Activated CD4-positive, alpha-beta memory T cell treated with anti-CD3 and anti-CD28 coated beads for 36 hours (primary cell): ENCODE measurements around the gene PANK4. TPM values are rescaled to one million over a fixed set of nuclear protein-coding genes. Genes with fewer than 3 reads are reported as not detected.
A peak's percentile ranks its signal among the peaks of the same experiment; 100 is the strongest.

Source experiments
- CTCF ChIA-PET: fragments of 350-600 bp; sonication (Branson Sonifier 250); formaldehyde crosslinking; loops from one replicate; lab custom pipeline; 2021; ENCODE audit warnings: antibody characterized with exemption, inconsistent platforms; lab: Charles Lee
- POLR2A ChIA-PET: fragments of 350-600 bp; sonication (Branson Sonifier 250); formaldehyde crosslinking; loops from one replicate; lab custom pipeline; 2021; ENCODE audit warnings: antibody characterized with exemption; lab: Charles Lee
- DNase-seq: peaks from one replicate; pipeline ENCODE4 v3.0.0-alpha.2; 2020
- H3K27ac Mint-ChIP-seq: one replicate; pipeline ENCODE4 v1.8.0; 2021; ENCODE audit warnings: mixed read lengths
- H3K27me3 Mint-ChIP-seq: one replicate; pipeline ENCODE4 v1.8.0; 2021; ENCODE audit warnings: mixed read lengths
- H3K36me3 Mint-ChIP-seq: one replicate; pipeline ENCODE4 v1.8.0; 2021; ENCODE audit warnings: mixed read lengths
- H3K4me1 Mint-ChIP-seq: one replicate; pipeline ENCODE4 v1.8.0; 2021; ENCODE audit warnings: low read depth, mixed read lengths
- H3K4me3 Mint-ChIP-seq: one replicate; pipeline ENCODE4 v1.8.0; 2021; ENCODE audit warnings: mild to moderate bottlenecking, mixed read lengths
- H3K9me3 Mint-ChIP-seq: one replicate; pipeline ENCODE4 v1.8.0; 2021; ENCODE audit warnings: mixed read lengths
- intact Hi-C: fragments of 100-400 bp; cut with micrococcal nuclease; formaldehyde crosslinking; loops from one replicate; pipeline ENCODE4 v1.15.1; 2023
- total RNA-seq, 2 experiments: library from RNA; stranded (reverse); gene quantifications; one replicate each; pipeline ENCODE4 v1.2.3, GENCODE V29; 2021

Gene PANK4
- total RNA-seq, 2 experiments from 2014 or later: 42.6 to 45.1 TPM

GRCh38 chr1:2526824-2527555 is 594 bp upstream of the PANK4 start:
- peaks cover 45% of the 10 kb centered on the region for H3K4me1 Mint-ChIP-seq
- intact Hi-C loops: loop anchor here (1.0 to 2.0 kb wide), 6 partner anchors 21 to 608 kb away; partner anchors contain the start of genes PEX10, PRXL2B and TMEM52
- no peaks in the 10 kb centered on the region for H3K36me3 Mint-ChIP-seq
- H3K27ac Mint-ChIP-seq: peak overlapping the region; percentile 38
- H3K9me3 Mint-ChIP-seq: no peaks in the 10 kb centered on the region
- peaks cover 9% of the 10 kb centered on the region for H3K27me3 Mint-ChIP-seq
- ChIA-PET CTCF (interaction anchor here (0.8 to 4.2 kb wide), 6 partner anchors 13 to 114 kb away, joined by 4 to 29 read pairs (median 6); partner anchors contain the start of genes PEX10 and PRXL2B), POLR2A (interaction anchor here (1.4 to 4.7 kb wide), 10 partner anchors 15 to 226 kb away, joined by 3 to 53 read pairs (median 11); partner anchors contain the start of genes MORN1, RER1 and TNFRSF14)
- peak overlapping the region; percentile 62 for H3K4me3 Mint-ChIP-seq
- DNase-seq: peak; percentile 88

DNA sequence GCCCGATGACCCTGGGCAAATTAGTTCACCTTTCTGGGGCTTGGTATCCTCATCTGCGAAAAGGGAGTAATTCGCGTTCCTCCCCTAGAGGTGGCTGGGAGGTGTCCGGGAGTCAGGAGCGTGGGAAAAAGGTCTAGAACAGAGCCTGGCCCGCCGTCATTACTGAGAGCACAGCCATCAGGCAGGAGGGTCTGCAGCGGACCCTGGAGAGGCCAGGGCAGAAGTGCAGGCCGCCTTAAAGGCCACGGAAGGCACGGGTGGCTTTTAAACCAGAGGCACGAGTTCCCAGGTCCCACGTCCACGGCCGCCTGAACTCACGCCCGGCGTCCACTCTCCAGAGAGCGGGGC is 850 bp downstream of the PANK4 start:
- ChIA-PET CTCF (interaction anchor here (0.7 to 4.2 kb wide), 13 partner anchors 14 to 331 kb away, joined by 3 to 29 read pairs (median 4); partner anchors contain the start of genes FAAP20, PEX10 and TNFRSF14), POLR2A (interaction anchor here (0.8 to 4.7 kb wide), 11 partner anchors 16 to 134 kb away, joined by 3 to 53 read pairs (median 10); partner anchors contain the start of genes MORN1, RER1 and TNFRSF14)
- Mint-ChIP-seq H3K27me3 (peaks cover 1% of the 10 kb centered on the region), H3K36me3 (peaks cover 6% of the 10 kb centered on the region), H3K4me1 (peaks cover 43% of the 10 kb centered on the region), H3K27ac (peak overlapping the region; percentile 63), H3K9me3 (no peaks in the 10 kb centered on the region), H3K4me3 (peak overlapping the region; percentile 85)
- DNase-seq: no peak
- intact Hi-C loops: no loop called here

GRCh38 chr1:2523891-2524609 is 2.3 kb downstream of the PANK4 start:
- peaks cover 8% of the 10 kb centered on the region for H3K36me3 Mint-ChIP-seq
- peak; percentile 68 for DNase-seq
- H3K4me3 Mint-ChIP-seq: peak overlapping the region; percentile 85
- H3K9me3 Mint-ChIP-seq: no peaks in the 10 kb centered on the region
- peaks cover 1% of the 10 kb centered on the region for H3K27me3 Mint-ChIP-seq
- H3K4me1 Mint-ChIP-seq: peaks cover 41% of the 10 kb centered on the region
- ChIA-PET CTCF (interaction anchor here (0.8 to 4.2 kb wide), 8 partner anchors 19 to 329 kb away, joined by 3 to 29 read pairs (median 4); partner anchors contain the start of gene FAAP20), POLR2A (interaction anchor here (0.8 to 4.7 kb wide), 7 partner anchors 9 to 62 kb away, joined by 3 to 53 read pairs (median 5); partner anchors contain the start of gene PRXL2B)
- intact Hi-C loops: loop anchor here (1.0 kb wide), 1 partner anchor 325 kb away; no protein-coding TSS in a partner anchor
- peak overlapping the region; percentile 87 for H3K27ac Mint-ChIP-seq

- Mint-ChIP-seq H3K4me1 (peaks cover 36% of the 10 kb centered on the region), H3K27me3 (peaks cover 1% of the 10 kb centered on the region), H3K4me3 (peak overlapping the region; percentile 85), H3K9me3 (no peaks in the 10 kb centered on the region), H3K36me3 (peaks cover 12% of the 10 kb centered on the region), H3K27ac (peak overlapping the region; percentile 87)
- ChIA-PET CTCF (interaction anchor here (0.8 to 4.2 kb wide), 7 partner anchors 20 to 328 kb away, joined by 3 to 29 read pairs (median 4); partner anchors contain the start of gene FAAP20), POLR2A (interaction anchor here (1.0 to 4.7 kb wide), 3 partner anchors 23 to 62 kb away, joined by 5 to 53 read pairs (median 14); partner anchors contain the start of gene PRXL2B)
- peak; percentile 50 for DNase-seq
- intact Hi-C loops: loop anchor here (1.0 kb wide), 1 partner anchor 324 kb away; no protein-coding TSS in a partner anchor
Measured at GRCh38 chr1:2523191-2523890, 3.1 kb downstream of the PANK4 start.

- Mint-ChIP-seq H3K27me3 (peaks cover 1% of the 10 kb centered on the region), H3K36me3 (peaks cover 12% of the 10 kb centered on the region), H3K9me3 (no peaks in the 10 kb centered on the region), H3K4me1 (peaks cover 33% of the 10 kb centered on the region), H3K27ac (no peak overlapping the region), H3K4me3 (no peak overlapping the region)
- no peak for DNase-seq
- intact Hi-C loops: no loop called here
- ChIA-PET POLR2A (no interaction called here), CTCF (no interaction called here)
Measured at GRCh38 chr1:2522230-2522629, 4.2 kb downstream of the PANK4 start.

DNA sequence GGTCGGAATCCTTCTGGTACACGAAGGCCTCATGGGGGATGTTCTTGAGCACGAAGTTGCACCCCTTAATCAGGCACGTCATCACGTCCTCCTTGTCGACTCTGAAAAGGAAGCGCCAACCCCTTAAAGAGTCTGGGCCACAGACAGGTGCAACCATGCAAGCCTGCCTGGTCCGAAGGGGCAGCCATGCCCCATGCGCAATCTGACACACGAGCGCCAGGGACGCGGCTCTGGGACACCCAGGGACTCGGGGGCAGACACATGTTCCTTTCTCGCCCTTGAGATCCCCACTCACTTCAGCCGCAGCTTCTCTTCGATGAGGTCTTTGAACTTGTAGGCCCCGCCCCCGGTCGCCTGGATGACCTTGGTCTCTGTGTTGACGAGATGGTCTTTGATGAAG is 5.6 kb downstream of the PANK4 start:
- H3K27ac Mint-ChIP-seq: no peak overlapping the region
- H3K27me3 Mint-ChIP-seq: no peaks in the 10 kb centered on the region
- DNase-seq: no peak
- H3K9me3 Mint-ChIP-seq: no peaks in the 10 kb centered on the region
- no peak overlapping the region for H3K4me3 Mint-ChIP-seq
- intact Hi-C loops: no loop called here
- POLR2A ChIA-PET: no interaction called here
- CTCF ChIA-PET: no interaction called here
- peaks cover 20% of the 10 kb centered on the region for H3K36me3 Mint-ChIP-seq
- peaks cover 28% of the 10 kb centered on the region for H3K4me1 Mint-ChIP-seq

DNA sequence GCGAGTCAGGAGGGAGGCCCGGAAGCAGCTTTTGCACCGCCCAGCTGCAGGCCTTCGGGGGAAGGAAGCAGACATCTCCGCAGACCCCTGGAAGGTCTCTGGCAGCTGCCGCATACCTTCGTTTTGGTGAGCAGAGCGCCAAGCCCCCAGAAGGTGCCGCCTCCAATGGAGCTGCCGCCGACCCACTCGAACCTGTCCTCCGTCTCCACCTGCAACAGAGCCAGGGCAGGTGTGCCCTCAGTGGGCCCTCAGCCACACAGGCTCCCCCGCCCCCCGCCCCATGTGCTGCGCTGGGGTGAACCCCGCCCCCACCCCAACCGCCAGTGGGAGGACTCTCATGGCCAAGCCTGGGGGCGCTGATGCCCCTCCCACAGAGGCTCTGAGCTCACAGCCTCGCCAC is 6.2 kb downstream of the PANK4 start:
- intact Hi-C loops: no loop called here

DNA sequence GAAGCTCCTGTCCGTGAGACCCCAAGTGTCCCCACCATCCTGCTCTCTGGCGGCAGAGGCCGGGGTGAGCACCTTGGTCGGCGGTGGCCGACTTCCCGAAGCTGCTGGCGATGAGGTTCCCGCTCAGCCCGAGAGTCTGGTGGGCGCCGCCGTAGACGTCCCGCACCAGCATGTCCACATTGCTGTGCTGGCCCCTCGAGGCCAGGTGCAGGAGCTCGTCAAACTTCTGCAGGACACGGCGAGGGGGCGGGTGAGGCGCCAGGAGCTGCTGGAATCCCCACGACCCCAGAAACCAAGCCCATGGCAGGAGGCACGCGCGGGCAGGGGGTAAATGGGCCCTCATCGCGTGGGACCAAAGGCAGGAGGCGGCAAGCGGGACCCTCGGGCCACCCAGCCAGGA is 6.7 kb downstream of the PANK4 start:
- Mint-ChIP-seq H3K4me3 (no peak overlapping the region), H3K27me3 (no peaks in the 10 kb centered on the region), H3K4me1 (peaks cover 23% of the 10 kb centered on the region), H3K27ac (no peak overlapping the region), H3K36me3 (peaks cover 20% of the 10 kb centered on the region), H3K9me3 (no peaks in the 10 kb centered on the region)
- ChIA-PET CTCF (no interaction called here), POLR2A (interaction anchor here (1.2 kb wide), 1 partner anchor 12 kb away, joined by 4 read pairs; no protein-coding TSS in a partner anchor)
- DNase-seq: no peak
- intact Hi-C loops: no loop called here

More for the DNA sequence above, 6.2 kb downstream of the PANK4 start:
- CTCF ChIA-PET: no interaction called here
- H3K4me3 Mint-ChIP-seq: no peak overlapping the region
- H3K4me1 Mint-ChIP-seq: peaks cover 28% of the 10 kb centered on the region
- peaks cover 20% of the 10 kb centered on the region for H3K36me3 Mint-ChIP-seq
- no peaks in the 10 kb centered on the region for H3K9me3 Mint-ChIP-seq
- no peak overlapping the region for H3K27ac Mint-ChIP-seq
- POLR2A ChIA-PET: no interaction called here
- H3K27me3 Mint-ChIP-seq: no peaks in the 10 kb centered on the region
- no peak for DNase-seq

- no peak overlapping the region for H3K27ac Mint-ChIP-seq
- no peaks in the 10 kb centered on the region for H3K27me3 Mint-ChIP-seq
- POLR2A ChIA-PET: interaction anchor here (1.2 kb wide), 1 partner anchor 11 kb away, joined by 4 read pairs; no protein-coding TSS in a partner anchor
- CTCF ChIA-PET: no interaction called here
- H3K4me3 Mint-ChIP-seq: no peak overlapping the region
- peaks cover 20% of the 10 kb centered on the region for H3K36me3 Mint-ChIP-seq
- intact Hi-C loops: no loop called here
- H3K4me1 Mint-ChIP-seq: peaks cover 17% of the 10 kb centered on the region
- H3K9me3 Mint-ChIP-seq: no peaks in the 10 kb centered on the region
- no peak for DNase-seq
Measured at GRCh38 chr1:2519029-2519685, 7.2 kb downstream of the PANK4 start.

DNA sequence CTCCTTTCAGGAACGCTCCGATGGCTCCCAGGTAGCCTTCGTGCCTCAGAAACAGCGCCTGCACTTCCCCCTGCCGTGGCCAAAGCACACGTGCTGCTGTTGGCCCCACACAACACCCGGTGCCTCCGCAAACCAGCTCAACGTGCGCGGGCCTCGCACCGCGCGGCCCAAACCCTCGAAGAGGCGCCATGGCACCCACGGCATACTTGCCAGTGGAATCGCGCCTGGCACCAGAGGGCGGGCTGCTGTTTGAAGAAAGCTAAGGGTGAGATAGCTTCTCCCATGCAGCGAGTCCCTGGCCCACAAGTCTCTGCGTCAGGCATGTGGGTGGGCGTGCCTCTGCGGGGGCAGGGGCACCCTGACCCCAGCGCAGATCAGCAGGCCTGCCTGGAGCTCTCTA is 7.9 kb downstream of the PANK4 start:
- no peak overlapping the region for H3K4me3 Mint-ChIP-seq
- peaks cover 13% of the 10 kb centered on the region for H3K4me1 Mint-ChIP-seq
- H3K27ac Mint-ChIP-seq: no peak overlapping the region
- H3K36me3 Mint-ChIP-seq: peaks cover 23% of the 10 kb centered on the region
- ChIA-PET POLR2A (interaction anchor here (1.2 kb wide), 1 partner anchor 11 kb away, joined by 4 read pairs; no protein-coding TSS in a partner anchor), CTCF (no interaction called here)
- H3K9me3 Mint-ChIP-seq: no peaks in the 10 kb centered on the region
- no peaks in the 10 kb centered on the region for H3K27me3 Mint-ChIP-seq
- intact Hi-C loops: no loop called here
- DNase-seq: no peak

GRCh38 chr1:2517966-2518365 is 8.4 kb downstream of the PANK4 start:
- Mint-ChIP-seq H3K9me3 (no peaks in the 10 kb centered on the region), H3K27ac (no peak overlapping the region), H3K36me3 (peaks cover 23% of the 10 kb centered on the region), H3K4me3 (no peak overlapping the region), H3K4me1 (peaks cover 7% of the 10 kb centered on the region), H3K27me3 (no peaks in the 10 kb centered on the region)
- ChIA-PET POLR2A (no interaction called here), CTCF (no interaction called here)
- intact Hi-C loops: no loop called here
- no peak for DNase-seq
